ENCODE results near the gene DNAH14. TPM values are rescaled to one million over a fixed set of nuclear protein-coding genes. Genes with fewer than 3 reads are reported as not detected.

Gene DNAH14
- total and polyA plus RNA-seq, 2 of the 8 experiments (the other 6 are each of a cell fraction or from before 2014, with no cell fraction given), result 8.4 to 40.7 TPM

- FAIRE-seq (no peak), DNase-seq (ENCODE audit: low read depth in 1 of 2, low spot score in 2 of 2) (no peak)
- Histone ChIP-seq H4K91ac (replicated peaks; ENCODE audit: insufficient read length, low read length) (no peak overlapping the region), H3K79me1 (ENCODE audit: low read depth, low read length) (no peaks in the 10 kb centered on the region), H2BK20ac (ENCODE audit: low read length) (no peak overlapping the region), H3K9me3 (ENCODE audit: insufficient read depth in 2 of 2, low read depth in 1 of 2, low read length in 1 of 2) (peaks cover 2 to 7% of the 10 kb centered on the region in 2 experiments; a peak in 1 of 4 replicates), H2AFZ (ENCODE audit: low read length) (no peak overlapping the region), H2AK5ac (ENCODE audit: low read depth, low read length) (no peak overlapping the region), H2BK15ac (ENCODE audit: low read length) (no peak overlapping the region), H4K20me1 (replicated peaks in 1 of 2; ENCODE audit: control insufficient read depth in 1 of 2, insufficient read depth in 2 of 2, low read length in 2 of 2) (no peaks in the 10 kb centered on the region), H3K9ac (replicated peaks in 1 of 4; ENCODE audit: extremely low read depth in 1 of 4, low read depth in 3 of 4, low read length in 3 of 4) (no peak overlapping the region), H2BK5ac (ENCODE audit: low read depth, low read length) (no peak overlapping the region), H3K56ac (replicated peaks; ENCODE audit: insufficient read length, low read depth, low read length) (no peak overlapping the region), H3K27me3 (replicated peaks in 1 of 4; ENCODE audit: control insufficient read depth in 3 of 4, extremely low read depth in 1 of 4, insufficient read depth in 3 of 4, low read length in 3 of 4) (no peaks in the 10 kb centered on the region), H3K4me2 (ENCODE audit: insufficient read depth in 1 of 2, low read depth in 2 of 2, low read length in 2 of 2) (no peak overlapping the region), H3K23ac (ENCODE audit: insufficient read length) (no peak overlapping the region), H3K18ac (ENCODE audit: extremely low read depth, low read length) (no peak overlapping the region), H4K8ac (ENCODE audit: extremely low read depth, insufficient read depth, low read length) (no peak overlapping the region), H2BK120ac (replicated peaks; ENCODE audit: low read depth, low read length) (no peak overlapping the region), H3K27ac (ENCODE audit: low read depth, low read length) (no peak overlapping the region), H3K36me3 (ENCODE audit: control insufficient read depth in 2 of 4, insufficient read depth in 4 of 4, low read length in 3 of 4) (no peaks in the 10 kb centered on the region), H3K14ac (ENCODE audit: insufficient read length) (no peak overlapping the region), H4K5ac (ENCODE audit: insufficient read length, low read depth, low read length) (no peak overlapping the region), H3K23me2 (ENCODE audit: low read depth, low read length) (no peaks in the 10 kb centered on the region), H3K4me1 (replicated peaks in 1 of 4; ENCODE audit: control insufficient read depth in 3 of 4, insufficient read depth in 4 of 4, low read length in 3 of 4) (no peaks in the 10 kb centered on the region), H2BK12ac (ENCODE audit: low read depth, low read length) (no peak overlapping the region), H3K79me2 (ENCODE audit: control insufficient read depth in 1 of 2, insufficient read depth in 2 of 2, low read length in 2 of 2) (no peaks in the 10 kb centered on the region), H3K4ac (replicated peaks; ENCODE audit: insufficient read length, low read depth, low read length) (no peak overlapping the region), H3K4me3 (ENCODE audit: extremely low read depth in 1 of 4, insufficient read depth in 2 of 4, low read depth in 3 of 4, low read length in 4 of 4) (no peak overlapping the region)
- WGBS, 2 experiments (ENCODE audit: extremely low coverage in 1 of 2, insufficient coverage in 1 of 2, insufficient read length in 1 of 2, insufficient replicate concordance in 2 of 2, low coverage in 1 of 2, low lambda C conversion rate in 2 of 2, missing lambda C conversion rate in 1 of 2), result 82% methylated on average over 1 of the region's 1 CpG; no CpG with 5 or more reads in 1 of the 2 experiments
- POLR2A ChIA-PET (ENCODE audit: partially characterized antibody), result no interaction called here
- CTCF ChIA-PET (ENCODE audit: partially characterized antibody), result no interaction called here
- no peak for TF ChIP-seq NANOG (IDR thresholded peaks at IDR 0.05; ENCODE audit: insufficient read depth, low read depth, low read length, poor library complexity, severe bottlenecking)
- TF ChIP-seq POU5F1 (IDR thresholded peaks at IDR 0.05; ENCODE audit: low read depth, low read length), result no peak
- TF ChIP-seq SP4 (IDR thresholded peaks at IDR 0.05; ENCODE audit: low read length), result no peak
- no peak for TF ChIP-seq SRF (IDR thresholded peaks at IDR 0.05; ENCODE audit: low read depth, low read length)
- TF ChIP-seq BCL11A (IDR thresholded peaks at IDR 0.05; ENCODE audit: low read depth in 2 of 2, low read length in 2 of 2), result no peak
- TF ChIP-seq RNF2 (IDR thresholded peaks at IDR 0.05; ENCODE audit: borderline replicate concordance, low read depth, low read length, missing control alignments, poor library complexity, severe bottlenecking), result no peak
- no peak for TF ChIP-seq SIN3A (conservative IDR thresholded peaks at IDR 0.05 in 1 of 2, IDR thresholded peaks at IDR 0.05 in 1 of 2; ENCODE audit: low read depth in 1 of 2, low read length in 2 of 2)
- no peak for TF ChIP-seq BRCA1 (IDR thresholded peaks at IDR 0.05; ENCODE audit: low read depth, low read length)
- no peak for TF ChIP-seq EGR1 (IDR thresholded peaks at IDR 0.05; ENCODE audit: borderline replicate concordance, low read depth, low read length)
- no peak for TF ChIP-seq EP300 (IDR thresholded peaks at IDR 0.05; ENCODE audit: borderline replicate concordance in 1 of 2, low read depth in 2 of 2, low read length in 2 of 2)
- TF ChIP-seq FOSL1 (IDR thresholded peaks at IDR 0.05; ENCODE audit: insufficient read depth, low read depth, low read length), result no peak
These were observed 60.1 kb downstream of the DNAH14 start for GRCh38 chr1:224989615-224990014.

Measured in H1 (cell line).